Measurements from ENCODE around the gene TNS3.

- TF ChIP-seq, protein P1, sequence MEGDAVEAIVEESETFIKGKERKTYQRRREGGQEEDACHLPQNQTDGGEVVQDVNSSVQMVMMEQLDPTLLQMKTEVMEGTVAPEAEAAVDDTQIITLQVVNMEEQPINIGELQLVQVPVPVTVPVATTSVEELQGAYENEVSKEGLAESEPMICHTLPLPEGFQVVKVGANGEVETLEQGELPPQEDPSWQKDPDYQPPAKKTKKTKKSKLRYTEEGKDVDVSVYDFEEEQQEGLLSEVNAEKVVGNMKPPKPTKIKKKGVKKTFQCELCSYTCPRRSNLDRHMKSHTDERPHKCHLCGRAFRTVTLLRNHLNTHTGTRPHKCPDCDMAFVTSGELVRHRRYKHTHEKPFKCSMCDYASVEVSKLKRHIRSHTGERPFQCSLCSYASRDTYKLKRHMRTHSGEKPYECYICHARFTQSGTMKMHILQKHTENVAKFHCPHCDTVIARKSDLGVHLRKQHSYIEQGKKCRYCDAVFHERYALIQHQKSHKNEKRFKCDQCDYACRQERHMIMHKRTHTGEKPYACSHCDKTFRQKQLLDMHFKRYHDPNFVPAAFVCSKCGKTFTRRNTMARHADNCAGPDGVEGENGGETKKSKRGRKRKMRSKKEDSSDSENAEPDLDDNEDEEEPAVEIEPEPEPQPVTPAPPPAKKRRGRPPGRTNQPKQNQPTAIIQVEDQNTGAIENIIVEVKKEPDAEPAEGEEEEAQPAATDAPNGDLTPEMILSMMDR (IDR thresholded peaks at IDR 0.05 in 8 of 11, conservative IDR thresholded peaks at IDR 0.05 in 3 of 11) = no peak
- no peak for TF ChIP-seq POLR2A (IDR thresholded peaks at IDR 0.05)
- no peak for TF ChIP-seq POLR2AphosphoS5 (IDR thresholded peaks at IDR 0.05)
Observed at GRCh38 chr7:47551668-47552440, 30.1 kb downstream of the TNS3 start.

Measured in spleen (tissue), 7 donors.